Endothelial cell of umbilical vein (primary cell): ENCODE results near the gene CCNY.

Experiments
- CTCF ChIP-seq, 2 donors: IDR thresholded peaks; 1 replicate in 1 of 2; 2 replicates in 1 of 2; pipeline ENCODE4 v1.5.1; 2011; ENCODE audit warnings: low read length in 2 of 2, mild to moderate bottlenecking in 2 of 2, moderate library complexity in 2 of 2, control low read depth in 1 of 2, inconsistent platforms in 1 of 2, low read depth in 1 of 2; ENCODE audit not compliant: insufficient read depth in 1 of 2; ENCODE audit errors: extremely low read depth in 1 of 2
- EZH2 ChIP-seq: IDR thresholded peaks from 2 replicates; pipeline ENCODE4 v1.6.1; 2012; ENCODE audit warnings: borderline replicate concordance, low read depth, mild to moderate bottlenecking, moderate library complexity, low read length, inconsistent platforms; ENCODE audit not compliant: severe bottlenecking
- MYC ChIP-seq: IDR thresholded peaks from one replicate; pipeline ENCODE4 v1.6.1; 2011; ENCODE audit warnings: mild to moderate bottlenecking, low read depth, low read length
- POLR2A ChIP-seq: IDR thresholded peaks from 2 replicates; pipeline ENCODE4 v1.6.1; 2012; ENCODE audit warnings: low read depth, mild to moderate bottlenecking, control low read depth, low read length
- POLR2AphosphoS5 ChIP-seq: IDR thresholded peaks from 2 replicates; pipeline ENCODE4 v1.6.1; 2012; ENCODE audit warnings: low read depth, mild to moderate bottlenecking, control low read depth, low read length, moderate library complexity; ENCODE audit not compliant: insufficient read depth

DNA sequence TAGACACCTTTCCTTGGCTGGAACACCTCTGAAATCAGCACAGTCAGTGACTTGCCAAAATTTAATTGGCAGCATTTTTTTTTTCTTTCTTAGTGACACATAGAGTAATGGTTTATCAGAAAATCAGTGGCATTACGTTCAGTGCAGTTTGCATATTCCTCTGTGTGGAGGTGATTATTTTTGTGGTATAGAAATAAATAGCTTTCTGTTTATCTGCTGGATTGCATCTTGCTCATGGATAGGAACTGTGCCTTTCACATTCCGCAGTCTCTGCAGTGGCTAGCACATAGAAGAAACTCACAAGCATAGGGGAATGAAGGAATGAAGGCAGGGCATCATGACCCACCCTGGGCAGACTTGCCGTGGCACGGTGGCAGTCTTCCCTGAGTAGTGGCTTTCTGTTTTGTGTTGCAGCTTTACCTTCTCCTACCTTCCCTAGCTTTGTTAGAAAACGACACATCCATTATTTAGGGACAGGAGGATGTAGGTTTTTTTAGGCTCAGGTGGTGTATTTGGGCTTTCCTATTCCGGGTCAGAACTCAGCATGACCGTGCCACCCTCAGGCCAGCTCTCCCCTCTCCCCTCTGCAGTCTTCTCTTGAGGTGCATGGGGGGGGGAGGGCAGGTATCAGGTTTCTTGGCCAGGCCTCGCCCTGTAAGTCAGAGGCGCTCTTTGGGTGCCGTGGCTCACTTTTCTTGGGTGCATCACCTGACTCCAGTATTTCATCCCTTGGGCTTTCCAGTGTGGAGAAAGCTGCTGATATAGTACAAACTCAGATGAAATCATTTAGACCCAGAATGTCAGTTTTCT, 156.3 kb downstream of the CCNY start:
- TF ChIP-seq POLR2AphosphoS5 (no peak), CTCF (IDR thresholded peaks at IDR 0.05; ENCODE audit: extremely low read depth in 1 of 2, insufficient read depth in 1 of 2, low read depth in 1 of 2, low read length in 2 of 2) (no peak), EZH2 (no peak), MYC (no peak), POLR2A (no peak)
